Measurements from ENCODE around the gene RAB40C. TPM values are rescaled to one million over a fixed set of nuclear protein-coding genes. Genes with fewer than 3 reads are reported as not detected.

Gene RAB40C
- total RNA-seq, 1 donor from 2014 or later, result 13.1 TPM

- no peaks in the 10 kb centered on the region for H3K9me3 Mint-ChIP-seq
- no peak for DNase-seq
- POLR2A ChIA-PET, result no interaction called here
- CTCF ChIA-PET, result no interaction called here
- H3K4me1 Mint-ChIP-seq, result peaks cover 42% of the 10 kb centered on the region
- no peak for TF ChIP-seq CTCF (IDR thresholded peaks at IDR 0.05)
- H3K27ac Mint-ChIP-seq, result no peak overlapping the region
- no peaks in the 10 kb centered on the region for H3K27me3 Mint-ChIP-seq
- ATAC-seq (ENCODE audit: low read depth), result no peak
- H3K36me3 Mint-ChIP-seq (ENCODE audit: low read depth), result peaks cover 9% of the 10 kb centered on the region
- intact Hi-C loops (cut with micrococcal nuclease), result no loop called here
- H3K4me3 Mint-ChIP-seq, result peak overlapping the region; percentile 80
Measured at GRCh38 chr16:591231-591630, 1.4 kb downstream of the RAB40C start.

- ChIA-PET POLR2A (interaction anchor here (1.1 kb wide), 1 partner anchor 44 kb away, joined by 3 read pairs; the partner anchor contains the start of gene METTL26), CTCF (no interaction called here)
- TF ChIP-seq CTCF (IDR thresholded peaks at IDR 0.05), result no peak
- no peak for DNase-seq
- Mint-ChIP-seq H3K36me3 (ENCODE audit: low read depth) (peaks cover 16% of the 10 kb centered on the region), H3K27me3 (no peaks in the 10 kb centered on the region), H3K4me3 (no peak overlapping the region), H3K27ac (no peak overlapping the region), H3K9me3 (no peaks in the 10 kb centered on the region), H3K4me1 (peaks cover 42% of the 10 kb centered on the region)
- intact Hi-C loops (cut with micrococcal nuclease), result no loop called here
- no peak for ATAC-seq (ENCODE audit: low read depth)
Measured at GRCh38 chr16:591892-592517, 2.1 kb downstream of the RAB40C start.

GRCh38 chr16:592518-593306 is 2.8 kb downstream of the RAB40C start:
- H3K4me3 Mint-ChIP-seq, result no peak overlapping the region
- H3K4me1 Mint-ChIP-seq, result peaks cover 37% of the 10 kb centered on the region
- CTCF ChIA-PET, result interaction anchor here (0.8 kb wide), 1 partner anchor 56 kb away, joined by 4 read pairs; the partner anchor contains the start of gene WDR90
- H3K36me3 Mint-ChIP-seq (ENCODE audit: low read depth), result peaks cover 17% of the 10 kb centered on the region
- POLR2A ChIA-PET, result interaction anchor here (1.1 kb wide), 1 partner anchor 44 kb away, joined by 3 read pairs; the partner anchor contains the start of gene METTL26
- H3K27ac Mint-ChIP-seq, result no peak overlapping the region
- no peak for TF ChIP-seq CTCF (IDR thresholded peaks at IDR 0.05)
- intact Hi-C loops (cut with micrococcal nuclease), result no loop called here
- DNase-seq (no peak), ATAC-seq (ENCODE audit: low read depth) (no peak)
- H3K27me3 Mint-ChIP-seq, result no peaks in the 10 kb centered on the region
- H3K9me3 Mint-ChIP-seq, result no peaks in the 10 kb centered on the region

- Mint-ChIP-seq H3K36me3 (ENCODE audit: low read depth) (peaks cover 17% of the 10 kb centered on the region), H3K27me3 (no peaks in the 10 kb centered on the region), H3K27ac (no peak overlapping the region), H3K4me3 (peak overlapping the region; percentile 20), H3K9me3 (no peaks in the 10 kb centered on the region), H3K4me1 (peaks cover 30% of the 10 kb centered on the region)
- DNase-seq (no peak), ATAC-seq (ENCODE audit: low read depth) (no peak)
- intact Hi-C loops (cut with micrococcal nuclease), result no loop called here
- ChIA-PET POLR2A (interaction anchor here (1.1 kb wide), 1 partner anchor 43 kb away, joined by 3 read pairs; the partner anchor contains the start of gene METTL26), CTCF (interaction anchor here (0.8 kb wide), 1 partner anchor 55 kb away, joined by 4 read pairs; the partner anchor contains the start of gene WDR90)
- no peak for TF ChIP-seq CTCF (IDR thresholded peaks at IDR 0.05)
Measured at GRCh38 chr16:593406-593805, 3.5 kb downstream of the RAB40C start.

- H3K27me3 Mint-ChIP-seq, result no peaks in the 10 kb centered on the region
- peaks cover 28% of the 10 kb centered on the region for H3K4me1 Mint-ChIP-seq
- intact Hi-C loops (cut with micrococcal nuclease), result no loop called here
- peaks cover 16% of the 10 kb centered on the region for H3K36me3 Mint-ChIP-seq (ENCODE audit: low read depth)
- ATAC-seq (ENCODE audit: low read depth) (no peak), DNase-seq (no peak)
- POLR2A ChIA-PET, result no interaction called here
- no peaks in the 10 kb centered on the region for H3K9me3 Mint-ChIP-seq
- TF ChIP-seq CTCF (IDR thresholded peaks at IDR 0.05), result no peak
- peak overlapping the region; percentile 20 for H3K4me3 Mint-ChIP-seq
- CTCF ChIA-PET, result no interaction called here
- no peak overlapping the region for H3K27ac Mint-ChIP-seq
Measured at GRCh38 chr16:593807-594206, 3.9 kb downstream of the RAB40C start.
